ENCODE results near the gene CHRNA4. TPM values are rescaled to one million over a fixed set of nuclear protein-coding genes. Genes with fewer than 3 reads are reported as not detected.
"Not testable (repeated sequence)": the region's sequence is repeated elsewhere in the genome, so short reads cannot be mapped to it uniquely, and the experiment has no call there.

The CHRNA4 gene
- polyA plus RNA-seq, 3 donors: not detected

GRCh38 chr20:63382551-63383300, 21.6 kb upstream of the CHRNA4 start:
- 54 to 69% (median 66%) methylated on average over 17 of the region's 17 CpGs for WGBS, 3 donors
- no peak overlapping the region for H3K27ac ChIP-seq (ENCODE audit: low read depth, low read length)

GRCh38 chr20:63381781-63382431, 20.8 kb upstream of the CHRNA4 start:
- WGBS, 3 donors: 17 to 22% (median 20%) methylated on average over 22 of the region's 22 CpGs
- no peak overlapping the region for H3K27ac ChIP-seq (ENCODE audit: low read depth, low read length)

GRCh38 chr20:63380346-63380870, 19.3 kb upstream of the CHRNA4 start:
- WGBS, 3 donors: 89 to 92% (median 91%) methylated on average over 20 to 21 of the region's 21 CpGs
- H3K27ac ChIP-seq (ENCODE audit: low read depth, low read length): no peak overlapping the region

GRCh38 chr20:63379872-63380271, 18.7 kb upstream of the CHRNA4 start:
- not testable (repeated sequence) for H3K27ac ChIP-seq (ENCODE audit: low read depth, low read length)
- 78 to 90% (median 88%) methylated on average over 8 to 9 of the region's 9 CpGs for WGBS, 3 donors

- WGBS, 3 donors: 67 to 83% (median 74%) methylated on average over 11 of the region's 11 CpGs
These were observed 18.1 kb upstream of the CHRNA4 start for GRCh38 chr20:63379296-63379695.

GRCh38 chr20:63378626-63379025, 17.5 kb upstream of the CHRNA4 start:
- no peak overlapping the region for H3K27ac ChIP-seq (ENCODE audit: low read depth, low read length)
- WGBS, 3 donors: 52 to 61% (median 58%) methylated on average over 12 of the region's 12 CpGs

More at GRCh38 chr20:63379296-63379695, 18.1 kb upstream of the CHRNA4 start:
- H3K27ac ChIP-seq (ENCODE audit: low read depth, low read length): no peak overlapping the region

GRCh38 chr20:63377951-63378381, 16.8 kb upstream of the CHRNA4 start:
- WGBS, 3 donors: 17 to 41% (median 39%) methylated on average over 15 of the region's 15 CpGs
- no peak overlapping the region for H3K27ac ChIP-seq (ENCODE audit: low read depth, low read length)

- WGBS, 3 donors: 8 to 9% (median 9%) methylated on average over 31 to 32 of the region's 32 CpGs
- H3K27ac ChIP-seq (ENCODE audit: low read depth, low read length): no peak overlapping the region
These were observed 16.2 kb upstream of the CHRNA4 start for GRCh38 chr20:63377256-63377941.

- 39 to 46% (median 39%) methylated on average over 29 to 31 of the region's 31 CpGs for WGBS, 3 donors
- no peak overlapping the region for H3K27ac ChIP-seq (ENCODE audit: low read depth, low read length)
These were observed 15.4 kb upstream of the CHRNA4 start for GRCh38 chr20:63376283-63377250.

- 48 to 93% (median 87%) methylated on average over 3 of the region's 3 CpGs for WGBS, 3 donors
These were observed 14.3 kb upstream of the CHRNA4 start for GRCh38 chr20:63375438-63375837.

GRCh38 chr20:63374504-63374903, 13.4 kb upstream of the CHRNA4 start:
- no peak overlapping the region for H3K27ac ChIP-seq (ENCODE audit: low read depth, low read length)
- 22 to 65% (median 64%) methylated on average over 12 of the region's 12 CpGs for WGBS, 3 donors

More at GRCh38 chr20:63375438-63375837, 14.3 kb upstream of the CHRNA4 start:
- no peak overlapping the region for H3K27ac ChIP-seq (ENCODE audit: low read depth, low read length)

GRCh38 chr20:63373996-63374395, 12.8 kb upstream of the CHRNA4 start:
- 63 to 86% (median 85%) methylated on average over 18 to 19 of the region's 19 CpGs for WGBS, 3 donors
- no peak overlapping the region for H3K27ac ChIP-seq (ENCODE audit: low read depth, low read length)

GRCh38 chr20:63372971-63373885, 12.1 kb upstream of the CHRNA4 start:
- 61 to 70% (median 67%) methylated on average over 34 of the region's 34 CpGs for WGBS, 3 donors
- H3K27ac ChIP-seq (ENCODE audit: low read depth, low read length): no peak overlapping the region

- WGBS, 3 donors: 69 to 72% (median 71%) methylated on average over 28 of the region's 28 CpGs
- no peak overlapping the region for H3K27ac ChIP-seq (ENCODE audit: low read depth, low read length)
These were observed 10.2 kb upstream of the CHRNA4 start for GRCh38 chr20:63371291-63371865.

GRCh38 chr20:63370618-63371187, 9.6 kb upstream of the CHRNA4 start:
- no peak overlapping the region for H3K27ac ChIP-seq (ENCODE audit: low read depth, low read length)
- 20 to 44% (median 38%) methylated on average over 21 of the region's 21 CpGs for WGBS, 3 donors

Data from adipose tissue (tissue), 3 donors.